ENCODE data around the gene HDAC4. TPM values are rescaled to one million over a fixed set of nuclear protein-coding genes. Genes with fewer than 3 reads are reported as not detected.

The HDAC4 gene
- polyA plus RNA-seq, 2 of the 4 experiments (the other 2 are of a cell fraction), result 8.6 to 10.4 TPM

- ChIA-PET CTCF (interaction anchor here (1.3 kb wide), 1 partner anchor 136 kb away, joined by 4 read pairs; no protein-coding TSS in a partner anchor), POLR2A (interaction anchor here (0.7 to 0.8 kb wide), 2 partner anchors 121 kb away, joined by 3 to 6 read pairs; partner anchors contain the start of gene HDAC4)
- Histone ChIP-seq H3K4me3 (no peak overlapping the region), H3K4me1 (peaks cover 63% of the 10 kb centered on the region), H3K4me2 (peak overlapping the region; percentile 65), H3K27ac (peak overlapping the region; percentile 97 to 99), H3K9me3 (no peaks in the 10 kb centered on the region)
- WGBS (ENCODE audit: missing lambda C conversion rate), result 61% methylated on average over 19 of the region's 20 CpGs
- ATAC-seq (no peak), DNase-seq (ENCODE audit: low read depth in 1 of 2, low spot score in 1 of 2) (no peak), FAIRE-seq (no peak)
- TF ChIP-seq EHMT2 (IDR thresholded peaks at IDR 0.05; ENCODE audit: low read depth), result no peak
- TF ChIP-seq FOXS1 (CRISPR knock-in tag; IDR thresholded peaks at IDR 0.05), result no peak
- TF ChIP-seq ZSCAN20 (CRISPR knock-in tag; IDR thresholded peaks at IDR 0.05), result 0 out of 2 replicates have a peak, but pooled peaks have one; percentile 23
Measured at GRCh38 chr2:239279508-239280295, 121.1 kb downstream of the HDAC4 start.

- Histone ChIP-seq H3K4me3 (no peak overlapping the region), H3K4me1 (peaks cover 63% of the 10 kb centered on the region), H3K27ac (peak overlapping the region; percentile 97 to 99), H3K4me2 (peak overlapping the region; percentile 65), H3K9me3 (no peaks in the 10 kb centered on the region)
- 47% methylated on average over 4 of the region's 4 CpGs for WGBS (ENCODE audit: missing lambda C conversion rate)
- TF ChIP-seq ATOH8 (CRISPR knock-in tag; IDR thresholded peaks at IDR 0.05; ENCODE audit: low read depth) (no peak), EHMT2 (IDR thresholded peaks at IDR 0.05; ENCODE audit: low read depth) (no peak), RFX5 (IDR thresholded peaks at IDR 0.05) (no peak), BHLHE40 (IDR thresholded peaks at IDR 0.05; ENCODE audit: low read depth, low read length) (no peak), FOSB (CRISPR knock-in tag; IDR thresholded peaks at IDR 0.05) (no peak), ZSCAN20 (CRISPR knock-in tag; IDR thresholded peaks at IDR 0.05) (no peak), PHF8 (IDR thresholded peaks at IDR 0.05; ENCODE audit: borderline replicate concordance, low read depth) (no peak)
- ChIA-PET CTCF (interaction anchor here (1.3 kb wide), 1 partner anchor 15 kb away, joined by 3 read pairs; no protein-coding TSS in a partner anchor), POLR2A (interaction anchor here (0.7 kb wide), 1 partner anchor 122 kb away, joined by 3 read pairs; the partner anchor contains the start of gene HDAC4)
- no peak for FAIRE-seq
- no peak for DNase-seq (ENCODE audit: low read depth in 1 of 2, low spot score in 1 of 2)
- no peak for ATAC-seq
Measured at GRCh38 chr2:239278941-239279365, 121.9 kb downstream of the HDAC4 start.

- TF ChIP-seq ELK1 (IDR thresholded peaks at IDR 0.05; ENCODE audit: low read depth, low read length), result no peak
- no peak for TF ChIP-seq EHF (CRISPR knock-in tag; IDR thresholded peaks at IDR 0.05)
- no peak for TF ChIP-seq REST (IDR thresholded peaks at IDR 0.05)
- no peak for TF ChIP-seq SREBF2 (IDR thresholded peaks at IDR 0.05)
- TF ChIP-seq HES2 (IDR thresholded peaks at IDR 0.05), result no peak
- no peak for TF ChIP-seq RAD21 (conservative IDR thresholded peaks at IDR 0.05 in 1 of 2, IDR thresholded peaks at IDR 0.05 in 1 of 2)
- TF ChIP-seq CBX2 (IDR thresholded peaks at IDR 0.05; ENCODE audit: borderline replicate concordance, low read depth), result no peak
- no peak for TF ChIP-seq SMC3 (IDR thresholded peaks at IDR 0.05)
- TF ChIP-seq ZC3H11A (IDR thresholded peaks at IDR 0.05), result no peak
- TF ChIP-seq HDAC2 (IDR thresholded peaks at IDR 0.05), result no peak
- no peak for TF ChIP-seq E2F6 (IDR thresholded peaks at IDR 0.05; ENCODE audit: borderline replicate concordance, low read depth)
- TF ChIP-seq NFE2L2 (conservative IDR thresholded peaks at IDR 0.05; ENCODE audit: low read length), result no peak
- TF ChIP-seq HEYL (CRISPR knock-in tag; IDR thresholded peaks at IDR 0.05), result no peak
- TF ChIP-seq JUNB (IDR thresholded peaks at IDR 0.05), result no peak
- no peak for TF ChIP-seq FOXS1 (CRISPR knock-in tag; IDR thresholded peaks at IDR 0.05)
- TF ChIP-seq POLR2AphosphoS2 (conservative IDR thresholded peaks at IDR 0.05; ENCODE audit: low read length), result no peak
- TF ChIP-seq RARB (CRISPR knock-in tag; IDR thresholded peaks at IDR 0.05), result no peak
- no peaks in the 10 kb centered on the region for H3K9me3 ChIP-seq
- CTCF ChIA-PET, result interaction anchor here (1.3 kb wide), 2 partner anchors 10 to 15 kb away, joined by 3 read pairs; no protein-coding TSS in a partner anchor
- POLR2A ChIA-PET, result no interaction called here
- H3K4me1 ChIP-seq, result peaks cover 69% of the 10 kb centered on the region
- DNase-seq (ENCODE audit: low read depth in 1 of 2, low spot score in 1 of 2) (no peak), ATAC-seq (no peak), FAIRE-seq (no peak)
- WGBS (ENCODE audit: missing lambda C conversion rate), result 93% methylated on average over 7 of the region's 7 CpGs
- no peak overlapping the region for H3K4me3 ChIP-seq
- H3K27ac ChIP-seq, result peak overlapping the region; percentile 97 to 99
- H3K4me2 ChIP-seq, result peak overlapping the region; percentile 65; the same call in 1 of the 3 replicates
Measured at GRCh38 chr2:239278361-239278760, 122.5 kb downstream of the HDAC4 start.

Measured in A549 (cell line).